Fibroblast of lung (primary cell): ENCODE data around the gene SLK. TPM values are rescaled to one million over a fixed set of nuclear protein-coding genes. Genes with fewer than 3 reads are reported as not detected.

Experiments used
- DNase-seq, 2 donors: peaks; one replicate each; pipeline versions ENCODE4 v3.0.0 to v3.0.0-alpha.2; 2010; ENCODE audit warnings: low read depth in 2 of 2
- H2AFZ ChIP-seq: 2 replicates; pipeline ENCODE4 v1.5.1; 2012; ENCODE audit warnings: low read length, control low read depth, inconsistent platforms
- H3K27ac ChIP-seq: 2 replicates; pipeline ENCODE4 v1.5.1; 2011; ENCODE audit warnings: low read length, control low read depth; ENCODE audit not compliant: insufficient read depth
- H3K27me3 ChIP-seq: 2 replicates; pipeline ENCODE4 v1.5.1; 2011; ENCODE audit warnings: mild to moderate bottlenecking, low read length; ENCODE audit not compliant: control insufficient read depth, insufficient read depth
- H3K36me3 ChIP-seq: 2 replicates; pipeline ENCODE4 v1.5.1; 2011; ENCODE audit warnings: low read length; ENCODE audit not compliant: control insufficient read depth, insufficient read depth
- H3K4me1 ChIP-seq: 2 replicates; pipeline ENCODE4 v1.5.1; 2011; ENCODE audit warnings: low read length; ENCODE audit not compliant: control insufficient read depth, insufficient read depth; ENCODE audit errors: extremely low read depth
- H3K4me2 ChIP-seq: 2 replicates; pipeline ENCODE4 v1.5.1; 2011; ENCODE audit warnings: low read length, control low read depth; ENCODE audit not compliant: insufficient read depth; ENCODE audit errors: extremely low read depth
- H3K4me3 ChIP-seq, 4 experiments: fragments of 200-600 bp in 1 of 4; sonication (generic) in 1 of 4; replicated peaks in 1 of 4; 2 replicates each; pipeline ENCODE4 v1.5.1; 2011 to 2016; ENCODE audit warnings: low read length in 4 of 4, low read depth in 3 of 4, mild to moderate bottlenecking in 3 of 4, control low read depth in 2 of 4, inconsistent platforms in 1 of 4, mixed read lengths in 1 of 4; ENCODE audit not compliant: insufficient read depth in 1 of 4; ENCODE audit errors: control extremely low read depth in 1 of 4
- H3K79me2 ChIP-seq: 2 replicates; pipeline ENCODE4 v1.5.1; 2012; ENCODE audit warnings: mild to moderate bottlenecking, low read length, inconsistent platforms; ENCODE audit not compliant: control insufficient read depth, insufficient read depth
- H3K9ac ChIP-seq: 2 replicates; pipeline ENCODE4 v1.5.1; 2011; ENCODE audit warnings: mild to moderate bottlenecking, low read length, control low read depth; ENCODE audit not compliant: insufficient read depth
- H3K9me3 ChIP-seq: 2 replicates; pipeline ENCODE4 v1.5.1; 2012; ENCODE audit warnings: low read depth, low read length; ENCODE audit not compliant: control insufficient read depth, insufficient read depth
- H4K20me1 ChIP-seq: 2 replicates; pipeline ENCODE4 v1.5.1; 2011; ENCODE audit warnings: low read length; ENCODE audit not compliant: control insufficient read depth, insufficient read depth; ENCODE audit errors: extremely low read depth
- CTCF ChIP-seq, 2 donors: IDR thresholded peaks in 1 of 2; conservative IDR thresholded peaks in 1 of 2; 1 replicate in 1 of 2; 2 replicates in 1 of 2; pipeline ENCODE4 v1.5.1; 2011 to 2012; ENCODE audit warnings: low read length in 2 of 2, control low read depth in 1 of 2, inconsistent platforms in 1 of 2, low read depth in 1 of 2, mild to moderate bottlenecking in 1 of 2
- EZH2 ChIP-seq: IDR thresholded peaks from 2 replicates; pipeline ENCODE4 v1.5.1; 2012; ENCODE audit warnings: low read length, control low read depth, mild to moderate bottlenecking; ENCODE audit errors: missing control alignments
- polyA plus RNA-seq, 2 donors: library from polyadenylated mRNA; depleted of rRNA in 1 of 2; stranded (reverse) in 1 of 2; unstranded in 1 of 2; fragments of >200 nt; gene quantifications; 2 replicates each; pipeline ENCODE4 v1.2.1, GENCODE V29; 2011 to 2012; ENCODE audit warnings: missing spikeins in 1 of 2
- total RNA-seq: library from RNA; depleted of rRNA; stranded (reverse); fragments of >200 nt; gene quantifications from 2 replicates; pipeline ENCODE4 v1.2.1, GENCODE V29; 2014

SLK gene
- total and polyA plus RNA-seq, 2 donors (not counting 1 experiment from before 2014, with no cell fraction given): 18.2 to 63.1 TPM

GRCh38 chr10:104002911-104003310, 36.0 kb downstream of the SLK start:
- Histone ChIP-seq H3K79me2 (no peaks in the 10 kb centered on the region), H2AFZ (no peak overlapping the region), H3K4me1 (no peaks in the 10 kb centered on the region), H3K27ac (no peak overlapping the region), H3K9ac (no peak overlapping the region), H3K27me3 (no peaks in the 10 kb centered on the region), H3K4me3 (no peak overlapping the region), H4K20me1 (no peaks in the 10 kb centered on the region), H3K9me3 (no peaks in the 10 kb centered on the region), H3K4me2 (no peak overlapping the region), H3K36me3 (peaks cover 7% of the 10 kb centered on the region)
- no peak for TF ChIP-seq EZH2
- TF ChIP-seq CTCF (conservative IDR thresholded peaks at IDR 0.05 in 1 of 2, IDR thresholded peaks at IDR 0.05 in 1 of 2; ENCODE audit: low read depth in 1 of 2, low read length in 2 of 2): no peak
- no peak for DNase-seq

GRCh38 chr10:104005172-104005863, 38.4 kb downstream of the SLK start:
- peaks cover 2% of the 10 kb centered on the region for H3K36me3 ChIP-seq
- no peak overlapping the region for H3K27ac ChIP-seq
- DNase-seq: no peak
- no peaks in the 10 kb centered on the region for H3K27me3 ChIP-seq
- H3K9ac ChIP-seq: no peak overlapping the region
- TF ChIP-seq EZH2 (no peak), CTCF (conservative IDR thresholded peaks at IDR 0.05 in 1 of 2, IDR thresholded peaks at IDR 0.05 in 1 of 2; ENCODE audit: low read depth in 1 of 2, low read length in 2 of 2) (no peak)
- no peaks in the 10 kb centered on the region for H3K79me2 ChIP-seq
- no peaks in the 10 kb centered on the region for H3K4me1 ChIP-seq
- no peak overlapping the region for H2AFZ ChIP-seq
- no peak overlapping the region for H3K4me2 ChIP-seq
- H4K20me1 ChIP-seq: no peaks in the 10 kb centered on the region
- no peaks in the 10 kb centered on the region for H3K9me3 ChIP-seq
- H3K4me3 ChIP-seq: no peak overlapping the region

GRCh38 chr10:104011904-104012303, 45.0 kb downstream of the SLK start:
- no peak overlapping the region for H2AFZ ChIP-seq
- no peak overlapping the region for H3K4me3 ChIP-seq
- no peaks in the 10 kb centered on the region for H3K27me3 ChIP-seq
- no peak for DNase-seq
- H3K9me3 ChIP-seq: no peaks in the 10 kb centered on the region
- H4K20me1 ChIP-seq: no peaks in the 10 kb centered on the region
- H3K27ac ChIP-seq: no peak overlapping the region
- H3K4me2 ChIP-seq: no peak overlapping the region
- no peaks in the 10 kb centered on the region for H3K79me2 ChIP-seq
- TF ChIP-seq EZH2: no peak
- no peak for TF ChIP-seq CTCF (conservative IDR thresholded peaks at IDR 0.05 in 1 of 2, IDR thresholded peaks at IDR 0.05 in 1 of 2; ENCODE audit: low read depth in 1 of 2, low read length in 2 of 2)
- no peak overlapping the region for H3K9ac ChIP-seq
- no peaks in the 10 kb centered on the region for H3K4me1 ChIP-seq
- H3K36me3 ChIP-seq: no peaks in the 10 kb centered on the region
